HEK293T (cell line): ENCODE measurements around the gene SCRN1.

Source experiments
- CTCF ChIA-PET: fragments of 350-600 bp; formaldehyde crosslinking; extraction: SDS; loops from one replicate; lab custom pipeline; 2021; ENCODE audit warnings: antibody characterized with exemption, inconsistent platforms; lab: Yijun Ruan, JAX
- POLR2A ChIA-PET: fragments of 350-600 bp; formaldehyde crosslinking; extraction: SDS; loops from one replicate; lab custom pipeline; 2020; ENCODE audit warnings: antibody characterized with exemption, inconsistent platforms; lab: Yijun Ruan, JAX
- DNase-seq: peaks from one replicate; pipeline ENCODE4 v3.0.0; 2012; ENCODE audit warnings: mixed read lengths; ENCODE audit errors: extremely low spot score
- ARNT ChIP-seq: fragments of 450-650 bp; IDR thresholded peaks from 2 replicates; pipeline ENCODE4 v1.6.1; 2017; ENCODE audit warnings: mild to moderate bottlenecking
- BHLHE40 ChIP-seq: fragments of 450-650 bp; IDR thresholded peaks from 2 replicates; pipeline ENCODE4 v1.6.1; 2016; ENCODE audit warnings: mild to moderate bottlenecking, moderate library complexity, borderline replicate concordance
- CTBP1 ChIP-seq: fragments of 450-650 bp; IDR thresholded peaks from 2 replicates; pipeline ENCODE4 v1.6.1; 2016; ENCODE audit warnings: borderline replicate concordance
- ELF4 ChIP-seq: fragments of 450-650 bp; IDR thresholded peaks from 2 replicates; pipeline ENCODE4 v1.6.1; 2017; ENCODE audit warnings: antibody characterized with exemption
- FOXA1 ChIP-seq: fragments of 450-650 bp; IDR thresholded peaks from 2 replicates; pipeline ENCODE4 v1.6.1; 2016; ENCODE audit warnings: mild to moderate bottlenecking
- FOXK2 ChIP-seq: fragments of 450-650 bp; IDR thresholded peaks from 2 replicates; pipeline ENCODE4 v1.6.1; 2016; ENCODE audit warnings: mild to moderate bottlenecking
- FOXM1 ChIP-seq: fragments of 450-650 bp; IDR thresholded peaks from 2 replicates; pipeline ENCODE4 v1.6.1; 2017; ENCODE audit warnings: mild to moderate bottlenecking, borderline replicate concordance
- HDGF ChIP-seq: fragments of 450-650 bp; IDR thresholded peaks from 2 replicates; pipeline ENCODE4 v1.6.1; 2017; ENCODE audit warnings: antibody characterized with exemption, borderline replicate concordance
- L3MBTL2 ChIP-seq: fragments of 450-650 bp; conservative IDR thresholded peaks from 2 replicates; pipeline ENCODE4 v1.6.1; 2016; ENCODE audit warnings: mild to moderate bottlenecking
- LEF1 ChIP-seq: fragments of 450-650 bp; IDR thresholded peaks from 2 replicates; pipeline ENCODE4 v1.6.1; 2017; ENCODE audit warnings: mild to moderate bottlenecking, borderline replicate concordance
- NFRKB ChIP-seq: fragments of 450-650 bp; IDR thresholded peaks from 2 replicates; pipeline ENCODE4 v1.6.1; 2016; ENCODE audit warnings: mild to moderate bottlenecking, moderate library complexity
- PKNOX1 ChIP-seq: fragments of 450-650 bp; IDR thresholded peaks from 2 replicates; pipeline ENCODE4 v1.6.1; 2016
- SP1 ChIP-seq: fragments of 450-650 bp; IDR thresholded peaks from 2 replicates; pipeline ENCODE4 v1.6.1; 2017
- SUZ12 ChIP-seq: fragments of 450-650 bp; IDR thresholded peaks from 2 replicates; pipeline ENCODE4 v1.6.1; 2016; ENCODE audit warnings: mild to moderate bottlenecking
- TARDBP ChIP-seq: fragments of 450-650 bp; IDR thresholded peaks from 2 replicates; pipeline ENCODE4 v1.6.1; 2016
- ZNF384 ChIP-seq: fragments of 450-650 bp; IDR thresholded peaks from 2 replicates; pipeline ENCODE4 v1.6.1; 2016

Gene SCRN1

GRCh38 chr7:29924006-29924405 is 65.6 kb downstream of the SCRN1 start:
- no peak for DNase-seq
- CTCF ChIA-PET, result no interaction called here
- no peak for TF ChIP-seq NFRKB
- no peak for TF ChIP-seq HDGF
- no peak for TF ChIP-seq L3MBTL2
- TF ChIP-seq ELF4, result no peak
- no peak for TF ChIP-seq FOXM1
- TF ChIP-seq CTBP1, result no peak
- no peak for TF ChIP-seq ZNF384
- no peak for TF ChIP-seq ARNT
- TF ChIP-seq SUZ12, result no peak
- no peak for TF ChIP-seq LEF1
- TF ChIP-seq FOXK2, result no peak
- no peak for TF ChIP-seq SP1
- TF ChIP-seq TARDBP, result no peak
- TF ChIP-seq BHLHE40, result no peak
- no peak for TF ChIP-seq PKNOX1
- TF ChIP-seq FOXA1, result no peak
- POLR2A ChIA-PET, result no interaction called here

- no peak for DNase-seq
- CTCF ChIA-PET, result interaction anchor here (1.1 to 2.4 kb wide), 2 partner anchors 173 to 175 kb away, joined by 3 to 12 read pairs; no protein-coding TSS in a partner anchor
- POLR2A ChIA-PET, result no interaction called here
- TF ChIP-seq ZNF384 (no peak), SUZ12 (no peak), CTBP1 (no peak), BHLHE40 (no peak), HDGF (no peak), FOXM1 (no peak), FOXK2 (no peak), PKNOX1 (no peak), L3MBTL2 (no peak), LEF1 (no peak), ELF4 (no peak), NFRKB (no peak), SP1 (no peak), FOXA1 (no peak), TARDBP (no peak), ARNT (no peak)
Measured at GRCh38 chr7:29922921-29923700, 66.5 kb downstream of the SCRN1 start.

DNA sequence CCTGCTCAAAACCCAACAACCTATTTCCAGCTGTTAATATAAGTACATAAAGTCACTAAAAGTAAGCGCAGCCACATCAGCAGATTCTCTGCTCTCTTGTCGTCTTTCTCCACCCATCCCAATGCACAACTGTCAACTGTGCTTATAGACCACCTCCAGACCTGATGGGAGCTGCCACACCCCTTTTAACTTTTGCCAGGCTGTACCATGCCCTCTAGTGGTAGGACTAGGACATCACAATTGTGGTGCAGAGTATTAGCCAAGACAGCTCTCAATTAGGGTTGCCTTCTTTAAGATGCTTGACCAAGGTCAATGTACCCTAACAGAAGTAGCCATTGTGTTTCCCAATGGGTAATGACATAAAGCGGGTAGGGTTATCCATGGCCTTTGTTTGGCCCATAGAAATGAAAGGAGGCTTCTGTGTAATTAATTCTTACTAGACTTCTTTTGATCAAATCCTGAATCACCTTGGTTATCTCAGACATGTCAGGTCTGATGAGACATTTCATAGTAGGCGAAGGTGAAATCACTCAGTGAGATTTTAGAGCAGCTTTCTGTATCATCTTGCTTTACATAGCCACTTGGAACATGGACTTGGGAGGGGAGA is 68.1 kb downstream of the SCRN1 start:
- CTCF ChIA-PET, result interaction anchor here (0.6 to 2.4 kb wide), 7 partner anchors 11 to 243 kb away, joined by 3 to 12 read pairs (median 4); no protein-coding TSS in a partner anchor
- peak; percentile 25; the same call in 1 of the 2 replicates for TF ChIP-seq PKNOX1
- no peak for TF ChIP-seq CTBP1
- DNase-seq, result peak; percentile 78
- POLR2A ChIA-PET, result no interaction called here

DNA sequence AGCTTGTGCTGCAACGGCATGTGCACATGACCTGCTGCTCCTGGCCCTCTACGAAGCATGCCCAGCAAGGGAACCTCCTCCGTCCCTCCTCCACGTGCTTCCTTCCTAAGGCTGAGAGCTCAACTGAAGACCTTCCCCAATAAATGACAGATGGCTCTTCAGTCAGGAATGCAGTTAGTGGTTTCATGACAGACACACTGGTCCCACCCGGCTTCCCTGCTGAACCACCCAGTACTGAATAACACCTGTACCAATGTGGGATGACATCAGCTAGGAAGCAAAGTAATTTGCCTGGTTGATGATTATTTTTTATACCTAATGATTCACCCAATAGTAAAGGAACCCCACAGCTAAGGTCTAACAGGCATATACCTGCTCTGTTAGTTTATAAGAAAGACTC is 69.1 kb downstream of the SCRN1 start:
- CTCF ChIA-PET, result interaction anchor here (1.0 to 2.4 kb wide), 3 partner anchors 12 to 173 kb away, joined by 3 to 12 read pairs (median 4); no protein-coding TSS in a partner anchor

More for the DNA sequence above, 69.1 kb downstream of the SCRN1 start:
- POLR2A ChIA-PET, result no interaction called here
- DNase-seq, result no peak
- TF ChIP-seq ARNT, result no peak
- TF ChIP-seq PKNOX1, result no peak
- no peak for TF ChIP-seq SUZ12
- no peak for TF ChIP-seq BHLHE40
- TF ChIP-seq FOXA1, result no peak
- TF ChIP-seq SP1, result no peak
- no peak for TF ChIP-seq NFRKB
- TF ChIP-seq ELF4, result no peak
- no peak for TF ChIP-seq LEF1
- no peak for TF ChIP-seq FOXK2
- no peak for TF ChIP-seq HDGF
- TF ChIP-seq L3MBTL2, result no peak
- TF ChIP-seq FOXM1, result no peak
- TF ChIP-seq CTBP1, result no peak
